GM12891 (cell line): ENCODE results near the gene LTBP1.

ENCODE experiments used
- DNase-seq: peaks from one replicate; pipeline ENCODE4 v3.0.0; 2011; ENCODE audit warnings: low spot score; ENCODE audit not compliant: insufficient read length
- FAIRE-seq: peaks from 2 replicates; lab custom pipeline; 2011; peaks lifted over from hg19 to GRCh38; lab: Jason Lieb, UNC
- PAX5 ChIP-seq: IDR thresholded peaks from 2 replicates; pipeline ENCODE4 v1.6.1; 2011; ENCODE audit warnings: low read length, moderate library complexity, mild to moderate bottlenecking; ENCODE audit not compliant: insufficient read depth, severe bottlenecking
- POLR2A ChIP-seq: IDR thresholded peaks from 2 replicates; pipeline ENCODE4 v1.6.1; 2011; ENCODE audit warnings: low read depth, low read length, control low read depth
- POLR2AphosphoS5 ChIP-seq: IDR thresholded peaks from 2 replicates; pipeline ENCODE4 v1.6.1; 2011; ENCODE audit warnings: low read depth, low read length, control low read depth
- POU2F2 ChIP-seq: IDR thresholded peaks from 2 replicates; pipeline ENCODE4 v1.6.1; 2011; ENCODE audit warnings: low read depth, mild to moderate bottlenecking, control low read depth, low read length, moderate library complexity
- SPI1 ChIP-seq: IDR thresholded peaks from 2 replicates; pipeline ENCODE4 v1.6.1; 2011; ENCODE audit warnings: low read depth, low read length, control low read depth
- TAF1 ChIP-seq: IDR thresholded peaks from 2 replicates; pipeline ENCODE4 v1.6.1; 2011; ENCODE audit warnings: low read depth, low read length, control low read depth

LTBP1 gene

GRCh38 chr2:33272001-33272400 is 325.2 kb downstream of the LTBP1 start:
- peak; percentile 77 for FAIRE-seq
- DNase-seq: peak; percentile 34

GRCh38 chr2:33273479-33273878 is 326.7 kb downstream of the LTBP1 start:
- FAIRE-seq (no peak), DNase-seq (no peak)
- TF ChIP-seq POLR2A (no peak), TAF1 (no peak), POLR2AphosphoS5 (no peak)

More at GRCh38 chr2:33272001-33272400, 325.2 kb downstream of the LTBP1 start:
- TF ChIP-seq POLR2A: no peak
- peak; percentile 58 for TF ChIP-seq PAX5
- peak; percentile 51 for TF ChIP-seq SPI1
- no peak for TF ChIP-seq POLR2AphosphoS5
- peak; percentile 66; the same call in 1 of the 2 replicates for TF ChIP-seq POU2F2
- TF ChIP-seq TAF1: no peak

- DNase-seq (no peak), FAIRE-seq (no peak)
- TF ChIP-seq POLR2AphosphoS5 (no peak), PAX5 (no peak), POU2F2 (no peak), POLR2A (no peak), SPI1 (no peak), TAF1 (no peak)
Measured at GRCh38 chr2:33274524-33274923, 327.8 kb downstream of the LTBP1 start.

DNA sequence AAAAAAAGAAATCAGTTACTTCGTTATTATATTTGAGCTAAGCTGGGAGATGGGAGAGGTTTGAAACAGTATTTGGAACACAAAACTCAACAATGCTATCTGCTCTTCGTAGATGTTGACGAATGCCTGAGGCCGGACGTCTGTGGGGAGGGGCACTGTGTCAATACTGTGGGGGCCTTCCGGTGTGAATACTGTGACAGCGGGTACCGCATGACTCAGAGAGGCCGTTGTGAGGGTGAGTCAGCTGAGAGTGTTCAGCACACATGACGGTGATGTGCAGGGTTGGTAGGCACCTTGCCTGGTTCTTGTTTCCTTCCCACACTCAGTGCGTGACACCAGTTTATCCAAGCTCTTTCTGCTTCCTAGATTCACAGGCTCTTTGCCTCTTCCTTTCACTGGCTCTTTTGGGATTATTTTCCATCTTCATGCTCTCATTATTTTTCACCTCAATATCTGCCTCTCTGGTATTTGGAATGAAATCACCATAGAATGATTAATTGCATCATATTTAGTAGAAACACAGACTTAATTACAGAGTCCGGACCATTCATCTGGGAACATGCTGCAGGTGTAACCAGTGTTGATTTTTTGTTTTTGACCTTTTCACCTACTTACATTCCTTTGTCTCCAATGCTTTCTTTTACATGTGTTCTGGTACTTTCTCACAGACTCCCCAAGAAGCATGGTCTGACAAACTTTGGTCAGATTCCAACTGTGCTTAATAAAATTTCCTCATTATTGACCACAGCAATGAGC is 329.1 kb downstream of the LTBP1 start:
- TF ChIP-seq TAF1: no peak
- no peak for TF ChIP-seq POLR2AphosphoS5
- TF ChIP-seq PAX5: no peak
- no peak for TF ChIP-seq POLR2A
- TF ChIP-seq POU2F2: no peak
- TF ChIP-seq SPI1: no peak
- FAIRE-seq (no peak), DNase-seq (no peak)

DNA sequence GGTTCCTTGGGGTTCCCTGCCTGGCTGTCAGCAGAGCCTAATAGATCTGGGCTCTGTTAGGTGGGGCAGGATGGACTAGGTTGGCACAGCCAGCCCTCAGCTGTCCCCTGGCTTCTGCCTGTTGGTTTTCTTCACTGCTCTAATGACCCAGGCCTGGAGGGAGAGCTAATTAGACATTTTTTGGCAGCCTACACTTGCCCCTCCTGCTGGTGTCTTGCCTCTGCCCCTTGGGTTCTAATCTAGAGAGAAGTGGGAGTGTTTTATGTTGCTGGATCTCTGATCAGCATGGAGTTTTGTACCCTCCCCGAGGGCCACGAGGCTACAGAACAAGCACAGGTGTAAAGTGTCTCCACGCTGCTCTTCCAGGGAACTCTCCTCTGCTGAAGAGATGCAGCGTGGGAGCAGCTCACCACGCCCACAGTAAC is 330.3 kb downstream of the LTBP1 start:
- FAIRE-seq (no peak), DNase-seq (no peak)
- no peak for TF ChIP-seq POLR2A
- TF ChIP-seq SPI1: no peak
- TF ChIP-seq POLR2AphosphoS5: no peak
- TF ChIP-seq POU2F2: no peak
- no peak for TF ChIP-seq PAX5
- no peak for TF ChIP-seq TAF1

- no peak for FAIRE-seq
- no peak for DNase-seq
- no peak for TF ChIP-seq PAX5
- no peak for TF ChIP-seq TAF1
- no peak for TF ChIP-seq SPI1
- TF ChIP-seq POLR2AphosphoS5: no peak
- no peak for TF ChIP-seq POU2F2
- TF ChIP-seq POLR2A: no peak
Measured at GRCh38 chr2:33278245-33278943, 331.6 kb downstream of the LTBP1 start.

DNA sequence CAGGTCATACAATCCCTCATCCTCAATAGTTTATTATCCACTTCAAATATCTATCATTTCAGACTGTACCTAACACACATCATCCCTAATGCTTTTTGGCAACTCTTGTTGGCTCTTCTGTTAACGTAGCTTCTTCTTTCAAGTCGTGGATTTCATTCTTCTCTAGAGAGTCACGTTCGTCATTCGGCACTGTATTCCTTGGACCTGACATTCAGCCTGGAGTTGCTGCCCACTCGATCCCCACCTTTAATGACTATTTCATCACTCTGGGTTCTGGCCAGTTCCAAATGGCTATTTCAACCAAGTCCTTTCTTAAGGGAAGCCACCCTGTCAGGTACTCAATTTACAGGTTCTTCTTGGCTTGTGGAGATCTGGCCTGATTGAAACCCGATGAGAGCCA is 337.5 kb downstream of the LTBP1 start:
- FAIRE-seq (no peak), DNase-seq (no peak)
- no peak for TF ChIP-seq POLR2AphosphoS5
- no peak for TF ChIP-seq POU2F2
- TF ChIP-seq TAF1: no peak
- no peak for TF ChIP-seq SPI1
- TF ChIP-seq PAX5: no peak
- no peak for TF ChIP-seq POLR2A

DNA sequence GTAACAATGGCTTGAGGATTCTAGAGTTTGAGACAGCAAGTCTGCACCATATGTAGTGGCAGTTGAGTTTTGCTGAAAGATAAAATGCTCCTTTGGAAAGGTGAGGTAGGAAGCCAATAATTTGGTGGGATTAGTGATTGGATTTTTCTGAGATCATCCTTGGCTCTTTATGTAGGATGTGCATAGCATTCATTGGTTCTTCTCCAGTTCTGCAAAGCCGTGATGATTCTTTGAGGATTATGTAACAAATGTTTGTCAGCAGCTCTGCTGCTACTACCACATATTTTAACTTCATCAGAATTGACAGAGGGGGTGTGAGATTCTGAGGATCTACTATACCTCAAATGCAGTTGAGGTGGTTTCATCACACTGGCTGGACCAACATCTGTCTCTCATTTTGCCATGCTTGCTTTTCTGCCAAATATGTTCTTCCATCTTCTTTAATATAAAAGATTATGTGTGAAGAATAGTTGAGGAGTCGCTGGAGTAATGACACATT is 340.8 kb downstream of the LTBP1 start:
- TF ChIP-seq PAX5: no peak
- no peak for TF ChIP-seq SPI1
- no peak for TF ChIP-seq TAF1
- TF ChIP-seq POU2F2: no peak
- no peak for TF ChIP-seq POLR2AphosphoS5
- TF ChIP-seq POLR2A: no peak
- no peak for DNase-seq
- FAIRE-seq: no peak

GRCh38 chr2:33288011-33288410 is 341.3 kb downstream of the LTBP1 start:
- DNase-seq: no peak
- FAIRE-seq: no peak

More at GRCh38 chr2:33288011-33288410, 341.3 kb downstream of the LTBP1 start:
- no peak for TF ChIP-seq PAX5
- TF ChIP-seq POLR2A: no peak
- TF ChIP-seq POU2F2: no peak
- TF ChIP-seq SPI1: no peak
- TF ChIP-seq TAF1: no peak
- no peak for TF ChIP-seq POLR2AphosphoS5
